H1 (cell line): ENCODE data around the gene KLHL10.
"Not testable (repeated sequence)": the region's sequence is repeated elsewhere in the genome, so short reads cannot be mapped to it uniquely, and the experiment has no call there.

Source experiments
- ATF3 ChIP-seq: IDR thresholded peaks from 2 replicates; pipeline ENCODE4 v1.6.1; 2011; ENCODE audit warnings: low read depth, mild to moderate bottlenecking, low read length; ENCODE audit not compliant: insufficient read depth
- CBX8 ChIP-seq: fragments of 300-800, 300-1000 bp; sonication (generic); IDR thresholded peaks from 2 replicates; pipeline ENCODE4 v1.7.1; 2016; ENCODE audit warnings: low read depth, low read length, borderline replicate concordance
- CTCF ChIP-seq, 3 experiments: IDR thresholded peaks; 1 replicate in 2 of 3; 2 replicates in 1 of 3; pipeline versions ENCODE4 v1.5.1 to v1.6.1; 2011; ENCODE audit warnings: low read length in 3 of 3, mild to moderate bottlenecking in 3 of 3, inconsistent platforms in 2 of 3, low read depth in 1 of 3, moderate library complexity in 1 of 3; ENCODE audit not compliant: insufficient read depth in 1 of 3; ENCODE audit errors: control extremely low read depth in 1 of 3
- EP300 ChIP-seq, 2 experiments: IDR thresholded peaks; 1 replicate in 1 of 2; 2 replicates in 1 of 2; pipeline ENCODE4 v1.6.1; 2011 to 2012; ENCODE audit warnings: low read depth in 2 of 2, low read length in 2 of 2, mild to moderate bottlenecking in 2 of 2, borderline replicate concordance in 1 of 2, inconsistent platforms in 1 of 2, moderate library complexity in 1 of 2
- GABPA ChIP-seq: IDR thresholded peaks from 2 replicates; pipeline ENCODE4 v1.6.1; 2011; ENCODE audit warnings: mild to moderate bottlenecking, low read length, moderate library complexity, borderline replicate concordance; ENCODE audit not compliant: insufficient read depth
- JUND ChIP-seq: IDR thresholded peaks from 2 replicates; pipeline ENCODE4 v1.6.1; 2011; ENCODE audit warnings: mild to moderate bottlenecking, improper control_type of control experiment, low read length
- KDM5A ChIP-seq: fragments of 200-600 bp; IDR thresholded peaks from 2 replicates; pipeline ENCODE4 v1.7.1; 2012; ENCODE audit warnings: mild to moderate bottlenecking, low read length, inconsistent platforms, mixed read lengths
- POLR2AphosphoS5 ChIP-seq: IDR thresholded peaks from 2 replicates; pipeline ENCODE4 v1.6.1; 2011; ENCODE audit warnings: low read depth, low read length
- TAF1 ChIP-seq: IDR thresholded peaks from 2 replicates; pipeline ENCODE4 v1.6.1; 2011; ENCODE audit warnings: mild to moderate bottlenecking, low read depth, low read length
- ZNF274 ChIP-seq: IDR thresholded peaks from 2 replicates; pipeline ENCODE4 v1.7.0; 2012; ENCODE audit warnings: low read length, borderline replicate concordance; ENCODE audit errors: extremely low read depth

- not testable (repeated sequence) for TF ChIP-seq CTCF (IDR thresholded peaks at IDR 0.05; ENCODE audit: control extremely low read depth in 1 of 3, insufficient read depth in 1 of 3, low read depth in 1 of 3, low read length in 3 of 3); ATF3; GABPA; JUND; ZNF274; CBX8; TAF1; EP300 (IDR thresholded peaks at IDR 0.05; ENCODE audit: borderline replicate concordance in 1 of 2, low read depth in 2 of 2, low read length in 2 of 2); POLR2AphosphoS5; KDM5A
Measured at GRCh38 chr17:41840781-41841180, 3.2 kb downstream of the KLHL10 start.
